ENCODE measurements around the gene GAR1. TPM values are rescaled to one million over a fixed set of nuclear protein-coding genes. Genes with fewer than 3 reads are reported as not detected.

The GAR1 gene
- total RNA-seq, 4 donors from 2014 or later, result 3.4 to 9.7 (median 5.1) TPM

- Histone ChIP-seq H3K4me3 (no peak overlapping the region), H3K36me3 (no peaks in the 10 kb centered on the region), H3K4me1 (peaks cover 0 to 6% (median 0%) of the 10 kb centered on the region in 3 donors), H3K9me3 (no peaks in the 10 kb centered on the region), H3K27ac (no peak overlapping the region), H3K27me3 (peaks cover 1% of the 10 kb centered on the region)
- no peak for ATAC-seq
- WGBS, 2 donors (ENCODE audit: low coverage in 1 of 2), result 34 to 60% methylated on average over 9 to 11 of the region's 11 CpGs
- TF ChIP-seq EP300 (IDR thresholded peaks at IDR 0.05) (no peak), CTCF (IDR thresholded peaks at IDR 0.05) (no peak), POLR2AphosphoS5 (IDR thresholded peaks at IDR 0.05) (no peak), POLR2A (IDR thresholded peaks at IDR 0.05) (no peak)
Measured at GRCh38 chr4:109810552-109811387, 4.8 kb upstream of the GAR1 start.

GRCh38 chr4:109811707-109812106 lies 3.9 kb upstream of the GAR1 start:
- H3K27me3 ChIP-seq, result no peaks in the 10 kb centered on the region
- H3K4me3 ChIP-seq, result no peak overlapping the region
- ATAC-seq, result no peak
- H3K27ac ChIP-seq, result no peak overlapping the region
- H3K9me3 ChIP-seq, result no peaks in the 10 kb centered on the region
- peaks cover 0 to 15% (median 6%) of the 10 kb centered on the region in 3 donors for H3K4me1 ChIP-seq
- TF ChIP-seq CTCF (IDR thresholded peaks at IDR 0.05), result no peak
- TF ChIP-seq EP300 (IDR thresholded peaks at IDR 0.05), result no peak
- TF ChIP-seq POLR2A (IDR thresholded peaks at IDR 0.05), result no peak
- TF ChIP-seq POLR2AphosphoS5 (IDR thresholded peaks at IDR 0.05), result no peak
- 30 to 49% methylated on average over 3 of the region's 3 CpGs for WGBS, 2 donors (ENCODE audit: low coverage in 1 of 2)
- no peaks in the 10 kb centered on the region for H3K36me3 ChIP-seq

GRCh38 chr4:109816082-109816442 lies 500 bp downstream of the GAR1 start:
- WGBS, 2 donors (ENCODE audit: low coverage in 1 of 2), result 0 to 1% methylated on average over 1 to 19 of the region's 19 CpGs
- H3K27ac ChIP-seq, result peak overlapping the region in 3 of 4 donors; percentile 74 to 86 (median 85)
- no peak for ATAC-seq

GRCh38 chr4:109816894-109817293 lies 1.3 kb downstream of the GAR1 start:
- no peak for ATAC-seq
- WGBS, 2 donors (ENCODE audit: low coverage in 1 of 2), result 60 to 71% methylated on average over 1 of the region's 1 CpG
- Histone ChIP-seq H3K36me3 (peaks cover 0 to 34% of the 10 kb centered on the region in 2 donors), H3K4me1 (peaks cover 0 to 27% (median 8%) of the 10 kb centered on the region in 3 donors), H3K27ac (no peak overlapping the region), H3K27me3 (no peaks in the 10 kb centered on the region), H3K4me3 (no peak overlapping the region), H3K9me3 (no peaks in the 10 kb centered on the region)
- TF ChIP-seq EP300 (IDR thresholded peaks at IDR 0.05) (no peak), POLR2A (IDR thresholded peaks at IDR 0.05) (no peak), CTCF (IDR thresholded peaks at IDR 0.05) (no peak), POLR2AphosphoS5 (IDR thresholded peaks at IDR 0.05) (no peak)

More at GRCh38 chr4:109816082-109816442, 500 bp downstream of the GAR1 start:
- Histone ChIP-seq H3K36me3 (peaks cover 0 to 33% of the 10 kb centered on the region in 2 donors), H3K4me1 (peaks cover 0 to 27% (median 8%) of the 10 kb centered on the region in 3 donors), H3K9me3 (no peaks in the 10 kb centered on the region), H3K4me3 (peak overlapping the region; percentile 75 to 80), H3K27me3 (no peaks in the 10 kb centered on the region)
- TF ChIP-seq POLR2A (IDR thresholded peaks at IDR 0.05), result no peak
- TF ChIP-seq POLR2AphosphoS5 (IDR thresholded peaks at IDR 0.05), result no peak
- no peak for TF ChIP-seq CTCF (IDR thresholded peaks at IDR 0.05)
- no peak for TF ChIP-seq EP300 (IDR thresholded peaks at IDR 0.05)

- Histone ChIP-seq H3K9me3 (no peaks in the 10 kb centered on the region), H3K27ac (no peak overlapping the region), H3K36me3 (peaks cover 0 to 48% of the 10 kb centered on the region in 2 donors), H3K27me3 (no peaks in the 10 kb centered on the region), H3K4me1 (peaks cover 0 to 27% (median 8%) of the 10 kb centered on the region in 3 donors), H3K4me3 (no peak overlapping the region)
- ATAC-seq, result no peak
- 87% methylated on average over 3 to 4 of the region's 4 CpGs for WGBS, 2 donors (ENCODE audit: low coverage in 1 of 2)
- TF ChIP-seq EP300 (IDR thresholded peaks at IDR 0.05), result no peak
- TF ChIP-seq CTCF (IDR thresholded peaks at IDR 0.05), result no peak
- TF ChIP-seq POLR2AphosphoS5 (IDR thresholded peaks at IDR 0.05), result no peak
- no peak for TF ChIP-seq POLR2A (IDR thresholded peaks at IDR 0.05)
Measured at GRCh38 chr4:109818268-109818667, 2.7 kb downstream of the GAR1 start.

Data from gastroesophageal sphincter (tissue), 4 donors.